Measurements from ENCODE around the gene TRA2B.

- TF ChIP-seq, protein P1, sequence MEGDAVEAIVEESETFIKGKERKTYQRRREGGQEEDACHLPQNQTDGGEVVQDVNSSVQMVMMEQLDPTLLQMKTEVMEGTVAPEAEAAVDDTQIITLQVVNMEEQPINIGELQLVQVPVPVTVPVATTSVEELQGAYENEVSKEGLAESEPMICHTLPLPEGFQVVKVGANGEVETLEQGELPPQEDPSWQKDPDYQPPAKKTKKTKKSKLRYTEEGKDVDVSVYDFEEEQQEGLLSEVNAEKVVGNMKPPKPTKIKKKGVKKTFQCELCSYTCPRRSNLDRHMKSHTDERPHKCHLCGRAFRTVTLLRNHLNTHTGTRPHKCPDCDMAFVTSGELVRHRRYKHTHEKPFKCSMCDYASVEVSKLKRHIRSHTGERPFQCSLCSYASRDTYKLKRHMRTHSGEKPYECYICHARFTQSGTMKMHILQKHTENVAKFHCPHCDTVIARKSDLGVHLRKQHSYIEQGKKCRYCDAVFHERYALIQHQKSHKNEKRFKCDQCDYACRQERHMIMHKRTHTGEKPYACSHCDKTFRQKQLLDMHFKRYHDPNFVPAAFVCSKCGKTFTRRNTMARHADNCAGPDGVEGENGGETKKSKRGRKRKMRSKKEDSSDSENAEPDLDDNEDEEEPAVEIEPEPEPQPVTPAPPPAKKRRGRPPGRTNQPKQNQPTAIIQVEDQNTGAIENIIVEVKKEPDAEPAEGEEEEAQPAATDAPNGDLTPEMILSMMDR (IDR thresholded peaks at IDR 0.05): no peak
- no peak for TF ChIP-seq POLR2A (IDR thresholded peaks at IDR 0.05)
Observed at GRCh38 chr3:185914911-185915629, 22.7 kb downstream of the TRA2B start.

Measured in Peyer's patch (tissue), 4 donors.